ENCODE data around the gene SOX9.

- TF ChIP-seq CTCF (conservative IDR thresholded peaks at IDR 0.05; ENCODE audit: low read length): no peak
- no peak for TF ChIP-seq EZH2phosphoT487 (IDR thresholded peaks at IDR 0.05; ENCODE audit: borderline replicate concordance)
These were observed 7.2 kb downstream of the SOX9 start for GRCh38 chr17:72128039-72128438.

Data from Loucy (cell line).